CD4-positive, CD25-positive, alpha-beta regulatory T cell (primary cell): ENCODE results near the gene SMARCC1. TPM values are rescaled to one million over a fixed set of nuclear protein-coding genes. Genes with fewer than 3 reads are reported as not detected.
"Not testable (repeated sequence)": the region's sequence is repeated elsewhere in the genome, so short reads cannot be mapped to it uniquely, and the experiment has no call there.

Experiments used
- ATAC-seq, 2 donors: fragments of 150-1000 bp; cut with Tn5 transposase; one replicate each; pipeline ENCODE4 v1.10.0; 2021; ENCODE audit warnings: low read depth in 2 of 2, moderate number of reproducible peaks in 2 of 2, moderate library complexity in 1 of 2
- DNase-seq, 3 donors: peaks; one replicate each; pipeline versions ENCODE4 v3.0.0 to v3.0.0-alpha.2; 2012 to 2022; ENCODE audit warnings: mixed read lengths in 1 of 3
- H3K27ac ChIP-seq: one replicate; pipeline ENCODE4 v1.7.0; 2013; ENCODE audit warnings: mild to moderate bottlenecking, low read length; ENCODE audit not compliant: insufficient read depth, poor library complexity, severe bottlenecking
- H3K27me3 ChIP-seq: one replicate; pipeline ENCODE4 v1.7.0; 2013; ENCODE audit warnings: low read length; ENCODE audit not compliant: control insufficient read depth, insufficient read depth
- H3K36me3 ChIP-seq: one replicate; pipeline ENCODE4 v1.7.0; 2013; ENCODE audit warnings: mild to moderate bottlenecking, low read length, moderate library complexity; ENCODE audit not compliant: control insufficient read depth, insufficient read depth
- H3K4me1 ChIP-seq: 2 replicates; pipeline ENCODE4 v1.7.0; 2013; ENCODE audit warnings: mild to moderate bottlenecking, low read length; ENCODE audit not compliant: insufficient read depth, control insufficient read depth, poor library complexity, severe bottlenecking
- H3K4me3 ChIP-seq: one replicate; pipeline ENCODE4 v1.7.0; 2013; ENCODE audit warnings: low read depth, mild to moderate bottlenecking, low read length, moderate library complexity
- H3K9me3 ChIP-seq, 2 experiments: 1 replicate in 1 of 2; 2 replicates in 1 of 2; pipeline ENCODE4 v1.7.0; 2013; ENCODE audit warnings: low read length in 2 of 2, mild to moderate bottlenecking in 1 of 2, moderate library complexity in 1 of 2; ENCODE audit not compliant: control insufficient read depth in 2 of 2
- H3K27ac Mint-ChIP-seq, 3 donors: one replicate each; pipeline ENCODE4 v1.8.0; 2020 to 2022; ENCODE audit warnings: mild to moderate bottlenecking in 3 of 3, mixed read lengths in 3 of 3, moderate library complexity in 2 of 3
- H3K27me3 Mint-ChIP-seq: one replicate; pipeline ENCODE4 v1.8.0; 2022; ENCODE audit warnings: mild to moderate bottlenecking, mixed read lengths
- H3K36me3 Mint-ChIP-seq: one replicate; pipeline ENCODE4 v1.8.0; 2020; ENCODE audit warnings: mixed read lengths
- H3K4me1 Mint-ChIP-seq, 4 donors: one replicate each; pipeline ENCODE4 v1.8.0; 2020 to 2022; ENCODE audit warnings: mixed read lengths in 4 of 4, mild to moderate bottlenecking in 1 of 4
- H3K4me3 Mint-ChIP-seq, 4 donors: one replicate each; pipeline ENCODE4 v1.8.0; 2020 to 2022; ENCODE audit warnings: mild to moderate bottlenecking in 4 of 4, mixed read lengths in 4 of 4, moderate library complexity in 3 of 4
- H3K9me3 Mint-ChIP-seq, 7 donors: one replicate each; pipeline ENCODE4 v1.8.0; 2020 to 2022; ENCODE audit warnings: mixed read lengths in 7 of 7, mild to moderate bottlenecking in 3 of 7, moderate library complexity in 2 of 7
- polyA plus RNA-seq, 4 donors: library from polyadenylated mRNA; unstranded; fragments of 300-500 nt; fragmentation: Illumina TruSeq; gene quantifications; one replicate each; pipeline ENCODE4 v1.2.3, GENCODE V29; 2021
- total RNA-seq: library from RNA; stranded (reverse); gene quantifications from one replicate; pipeline ENCODE4 v1.2.3, GENCODE V29; 2022

SMARCC1 gene
- total RNA-seq: 132 TPM
- polyA plus RNA-seq: 10 to 100 TPM; 53.2 to 70.8 (median 55.1) TPM

DNA sequence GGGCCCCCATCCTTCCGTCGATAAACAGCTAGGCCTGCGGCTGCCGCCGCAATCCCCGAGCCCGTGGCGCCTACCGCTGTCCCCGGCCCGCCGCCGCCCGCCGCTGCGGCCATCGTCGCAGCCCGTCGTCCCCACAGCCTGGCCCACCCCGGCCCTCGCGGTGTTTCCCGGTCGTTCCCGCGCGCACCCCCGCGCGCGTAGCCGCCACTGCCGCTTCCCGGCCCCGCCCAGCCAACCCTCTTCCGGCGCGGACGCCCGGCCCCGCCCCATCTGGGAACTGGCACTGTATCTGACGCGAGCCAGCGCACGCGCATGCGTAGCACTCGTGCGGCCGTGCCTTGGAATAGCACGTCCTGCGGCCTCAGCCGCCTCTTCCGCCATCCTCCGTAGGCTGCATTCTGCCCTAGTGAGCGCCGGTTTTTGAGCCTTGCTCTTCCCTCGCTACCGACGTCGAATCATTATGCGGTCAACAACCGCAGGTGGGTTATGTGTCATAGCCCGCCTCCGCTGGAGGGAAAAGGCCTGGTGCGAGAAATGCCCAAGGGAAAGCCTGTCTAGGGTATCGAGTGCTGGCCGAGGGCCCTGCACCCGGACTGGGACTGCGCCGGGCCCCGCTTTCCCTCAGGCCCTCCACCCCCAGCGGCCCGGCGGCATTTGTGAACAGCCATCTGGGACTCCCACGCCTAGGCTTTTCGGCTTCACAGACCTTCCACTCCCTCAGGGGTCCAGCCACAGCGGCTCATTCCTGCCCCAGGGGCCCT, at the start of gene SMARCC1:
Gene SMARCC1, minus strand, starts transcription at position 209 of the 761 bp plus-strand sequence. Its CDS starts 96 bp downstream, at position 113.
- DNase-seq: peak; percentile 94 to 98 (median 97)
- Mint-ChIP-seq H3K36me3 (no peaks in the 10 kb centered on the region), H3K27me3 (peaks cover 18% of the 10 kb centered on the region), H3K4me3 (peak within 1 kb of the TSS; percentile 93 to 99 (median 96)), H3K9me3 (no peaks in the 10 kb centered on the region), H3K4me1 (peaks cover 16 to 29% (median 22%) of the 10 kb centered on the region in 4 donors), H3K27ac (peak within 1 kb of the TSS; percentile 97 to 99 (median 98))
- H3K4me1 ChIP-seq: peaks cover 35% of the 10 kb centered on the region
- no peaks in the 10 kb centered on the region for H3K27me3 ChIP-seq
- H3K27ac ChIP-seq: peak within 1 kb of the TSS; percentile 98
- peak within 1 kb of the TSS; percentile 85 for H3K4me3 ChIP-seq
- H3K9me3 ChIP-seq: no peaks in the 10 kb centered on the region
- ATAC-seq: peak; percentile 92 to 93
- H3K36me3 ChIP-seq: no peaks in the 10 kb centered on the region

- H3K4me3 ChIP-seq, H3K27ac Mint-ChIP-seq, H3K9me3 ChIP-seq, H3K27me3 ChIP-seq, H3K27me3 Mint-ChIP-seq, H3K9me3 Mint-ChIP-seq, ATAC-seq, H3K27ac ChIP-seq: not testable (repeated sequence)
- DNase-seq: peak in 1 of 3 donors; percentile 27
- peaks cover 11 to 37% (median 23%) of the 10 kb centered on the region in 4 donors for H3K4me1 Mint-ChIP-seq
- H3K4me1 ChIP-seq: peaks cover 20% of the 10 kb centered on the region
- peaks cover 33% of the 10 kb centered on the region for H3K36me3 Mint-ChIP-seq
- peaks cover 57% of the 10 kb centered on the region for H3K36me3 ChIP-seq
- peak overlapping the region in 1 of 4 donors; percentile 76 for H3K4me3 Mint-ChIP-seq
Observed at GRCh38 chr3:47829482-47829881, 47.8 kb upstream of the SMARCC1 start.

- no peak for DNase-seq
- no peaks in the 10 kb centered on the region for H3K9me3 ChIP-seq
- Mint-ChIP-seq H3K4me3 (peak overlapping the region; percentile 90 to 97 (median 91)), H3K27me3 (no peaks in the 10 kb centered on the region), H3K27ac (peak overlapping the region; percentile 48 to 93 (median 89)), H3K36me3 (peaks cover 18% of the 10 kb centered on the region), H3K4me1 (peaks cover 11 to 35% (median 25%) of the 10 kb centered on the region in 4 donors), H3K9me3 (no peaks in the 10 kb centered on the region)
- no peaks in the 10 kb centered on the region for H3K27me3 ChIP-seq
- H3K27ac ChIP-seq: peak overlapping the region; percentile 61
- H3K36me3 ChIP-seq: peaks cover 23% of the 10 kb centered on the region
- H3K4me1 ChIP-seq: peaks cover 23% of the 10 kb centered on the region
- H3K4me3 ChIP-seq: peak overlapping the region; percentile 94
- no peak for ATAC-seq
Observed at GRCh38 chr3:47825590-47825989, 43.9 kb upstream of the SMARCC1 start.

DNA sequence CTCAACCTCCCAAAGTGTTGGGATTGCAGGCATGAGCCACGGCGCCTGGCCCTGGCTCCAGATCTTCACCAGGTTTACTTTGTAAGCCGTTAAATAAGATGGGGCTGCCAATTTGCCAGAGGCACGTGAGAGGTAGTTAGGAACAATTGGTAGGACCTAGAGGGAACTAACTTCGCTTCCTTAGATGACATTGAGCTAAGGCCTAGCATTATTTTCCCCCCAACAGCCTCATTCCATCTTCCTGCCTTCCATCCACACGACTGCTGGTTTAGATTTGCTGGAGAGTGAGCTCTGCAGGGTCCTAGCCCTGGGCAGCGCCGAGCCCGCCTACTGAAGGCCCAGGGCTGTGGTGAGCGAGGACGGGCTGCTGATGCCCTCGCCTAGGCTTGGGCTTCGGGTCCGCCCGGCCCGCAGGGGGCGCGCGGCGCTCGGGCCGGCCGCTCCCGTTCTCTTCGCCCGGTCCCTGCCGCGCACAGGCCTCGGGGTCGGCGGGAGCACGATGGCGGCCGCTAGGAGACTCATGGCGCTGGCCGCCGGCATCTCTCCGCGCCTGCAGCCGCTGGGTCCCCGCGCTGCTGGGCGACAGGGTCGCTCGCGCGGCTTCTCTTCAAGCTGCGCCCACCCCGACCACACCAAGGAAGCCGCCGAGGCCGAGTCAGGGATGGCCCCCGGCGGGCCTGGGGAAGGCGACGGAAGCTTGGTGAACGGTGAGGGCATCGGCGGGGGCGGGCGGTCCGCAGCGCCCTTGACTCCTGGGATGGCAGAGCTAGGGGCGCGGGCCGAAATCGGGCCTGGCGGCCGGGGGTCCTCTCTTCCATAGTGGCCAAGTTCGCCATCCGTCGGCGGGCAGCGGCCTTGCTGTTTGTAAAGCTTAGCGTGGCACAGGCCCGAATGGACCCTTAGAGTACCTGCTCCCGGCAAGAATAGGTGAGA, 43.1 kb upstream of the SMARCC1 start:
- H3K4me3 Mint-ChIP-seq: peak overlapping the region; percentile 90 to 97 (median 91)
- H3K27me3 Mint-ChIP-seq: no peaks in the 10 kb centered on the region
- peak; percentile 99 for ATAC-seq
- no peaks in the 10 kb centered on the region for H3K9me3 ChIP-seq
- peak overlapping the region; percentile 61 for H3K27ac ChIP-seq
- peak overlapping the region; percentile 40 to 93 (median 89) for H3K27ac Mint-ChIP-seq
- peaks cover 21% of the 10 kb centered on the region for H3K36me3 Mint-ChIP-seq
- H3K27me3 ChIP-seq: no peaks in the 10 kb centered on the region
- no peaks in the 10 kb centered on the region for H3K9me3 Mint-ChIP-seq
- H3K4me3 ChIP-seq: peak overlapping the region; percentile 94
- peaks cover 11 to 35% (median 25%) of the 10 kb centered on the region in 4 donors for H3K4me1 Mint-ChIP-seq
- DNase-seq: peak; percentile 70 to 85 (median 79)
- H3K4me1 ChIP-seq: peaks cover 23% of the 10 kb centered on the region
- peaks cover 22% of the 10 kb centered on the region for H3K36me3 ChIP-seq

- Histone ChIP-seq H3K4me1 (no peaks in the 10 kb centered on the region), H3K27ac (no peak overlapping the region), H3K36me3 (peaks cover 20% of the 10 kb centered on the region), H3K27me3 (no peaks in the 10 kb centered on the region), H3K4me3 (no peak overlapping the region), H3K9me3 (no peaks in the 10 kb centered on the region)
- Mint-ChIP-seq H3K36me3 (peaks cover 23% of the 10 kb centered on the region), H3K27me3 (no peaks in the 10 kb centered on the region), H3K4me1 (peaks cover 0 to 12% (median 2%) of the 10 kb centered on the region in 4 donors), H3K4me3 (no peak overlapping the region), H3K27ac (no peak overlapping the region), H3K9me3 (no peaks in the 10 kb centered on the region)
- no peak for ATAC-seq
- DNase-seq: no peak
Observed at GRCh38 chr3:47817609-47818008, 35.9 kb upstream of the SMARCC1 start.

DNA sequence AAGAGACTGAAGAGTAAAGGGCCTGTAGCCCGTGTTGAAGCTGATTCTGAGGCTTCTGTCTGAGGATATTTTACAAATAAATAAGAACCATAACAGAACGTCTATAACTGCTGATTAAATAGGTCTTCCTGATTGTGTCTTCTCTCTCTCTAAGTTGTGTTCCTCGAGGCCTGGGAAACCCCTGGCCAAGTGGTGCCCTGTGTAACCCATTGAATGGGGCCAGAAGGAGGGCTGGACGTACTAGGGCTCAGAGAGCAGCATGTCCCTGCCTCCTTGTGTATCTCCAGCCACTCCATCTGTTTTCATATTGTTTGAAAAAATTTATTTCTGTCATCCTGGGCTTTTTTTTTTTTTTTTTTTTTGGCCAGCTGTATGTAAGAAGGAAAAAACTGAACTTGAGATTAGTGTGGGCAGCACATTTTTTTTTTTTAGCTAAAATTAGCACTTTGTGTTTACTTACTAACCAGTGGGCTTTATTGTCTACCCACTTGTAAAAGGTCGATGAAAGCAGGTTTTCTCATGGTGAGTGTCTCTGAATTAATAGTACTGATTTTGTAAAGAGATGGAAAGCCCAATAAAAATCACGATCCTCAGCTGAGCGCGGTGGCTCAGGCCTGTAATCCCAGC, 32.0 kb upstream of the SMARCC1 start:
- Mint-ChIP-seq H3K27me3 (no peaks in the 10 kb centered on the region), H3K36me3 (peaks cover 21% of the 10 kb centered on the region), H3K4me1 (peaks cover 0 to 14% (median 10%) of the 10 kb centered on the region in 4 donors), H3K4me3 (no peak overlapping the region), H3K9me3 (no peaks in the 10 kb centered on the region), H3K27ac (peak overlapping the region in 1 of 3 donors; percentile 22)
- DNase-seq (no peak), ATAC-seq (no peak)
- Histone ChIP-seq H3K4me1 (no peaks in the 10 kb centered on the region), H3K27me3 (no peaks in the 10 kb centered on the region), H3K9me3 (no peaks in the 10 kb centered on the region), H3K27ac (no peak overlapping the region), H3K4me3 (no peak overlapping the region), H3K36me3 (peaks cover 36% of the 10 kb centered on the region)

- no peak for ATAC-seq
- Mint-ChIP-seq H3K36me3 (peaks cover 3% of the 10 kb centered on the region), H3K4me1 (peaks cover 0 to 32% (median 17%) of the 10 kb centered on the region in 4 donors), H3K27me3 (peaks cover 4% of the 10 kb centered on the region), H3K9me3 (no peaks in the 10 kb centered on the region), H3K27ac (peak overlapping the region in 2 of 3 donors; percentile 11 to 69), H3K4me3 (peak overlapping the region; percentile 82 to 99 (median 88))
- DNase-seq: no peak
- peaks cover 20% of the 10 kb centered on the region for H3K4me1 ChIP-seq
- no peak overlapping the region for H3K27ac ChIP-seq
- peak overlapping the region; percentile 37 for H3K4me3 ChIP-seq
- no peaks in the 10 kb centered on the region for H3K9me3 ChIP-seq
- no peaks in the 10 kb centered on the region for H3K27me3 ChIP-seq
- H3K36me3 ChIP-seq: peaks cover 3% of the 10 kb centered on the region
Observed at GRCh38 chr3:47804577-47804976, 22.9 kb upstream of the SMARCC1 start.
